AG04450 (cell line): ENCODE measurements around the gene CCDC82. TPM values are rescaled to one million over a fixed set of nuclear protein-coding genes. Genes with fewer than 3 reads are reported as not detected.
A peak's percentile ranks its signal among the peaks of the same experiment; 100 is the strongest.

Source experiments
- CTCF ChIA-PET: fragments of 300-600, 350-600 bp; formaldehyde crosslinking; extraction: SDS; loops from one replicate; lab custom pipeline; 2022; ENCODE audit warnings: antibody characterized with exemption, inconsistent platforms; lab: Charles Lee
- POLR2A ChIA-PET: fragments of 350-600 bp; formaldehyde crosslinking; extraction: SDS; loops from one replicate; lab custom pipeline; 2021; ENCODE audit warnings: antibody characterized with exemption, inconsistent platforms; lab: Yijun Ruan, JAX
- DNase-seq: peaks from one replicate; pipeline ENCODE4 v3.0.0-alpha.2; 2011; ENCODE audit warnings: low read depth, low spot score
- H3K27ac ChIP-seq: one replicate; pipeline ENCODE4 v1.5.1; 2012; ENCODE audit warnings: low read depth, low read length, control low read depth
- H3K27me3 ChIP-seq: one replicate; pipeline ENCODE4 v1.6.0; 2012; ENCODE audit warnings: low read length; ENCODE audit not compliant: control insufficient read depth, insufficient read depth
- H3K4me3 ChIP-seq: 2 replicates; pipeline ENCODE4 v1.5.1; 2011; ENCODE audit warnings: mild to moderate bottlenecking, low read depth, low read length, control low read depth
- H3K9me3 ChIP-seq: 2 replicates; pipeline ENCODE4 v1.5.1; 2012; ENCODE audit warnings: low read length; ENCODE audit not compliant: control insufficient read depth, insufficient read depth
- polyA plus RNA-seq: library from polyadenylated mRNA; depleted of rRNA; stranded (reverse); fragments of >200 nt; gene quantifications from 2 replicates; pipeline ENCODE4 v1.2.3, GENCODE V29; 2011
- TF ChIP-seq, protein P1 (sequence below): IDR thresholded peaks from 2 replicates; pipeline ENCODE4 v1.5.1; 2011; ENCODE audit warnings: low read depth, low read length, control low read depth, inconsistent platforms

CCDC82 gene
- polyA plus RNA-seq, 1 experiment, result 20.4 TPM

DNA sequence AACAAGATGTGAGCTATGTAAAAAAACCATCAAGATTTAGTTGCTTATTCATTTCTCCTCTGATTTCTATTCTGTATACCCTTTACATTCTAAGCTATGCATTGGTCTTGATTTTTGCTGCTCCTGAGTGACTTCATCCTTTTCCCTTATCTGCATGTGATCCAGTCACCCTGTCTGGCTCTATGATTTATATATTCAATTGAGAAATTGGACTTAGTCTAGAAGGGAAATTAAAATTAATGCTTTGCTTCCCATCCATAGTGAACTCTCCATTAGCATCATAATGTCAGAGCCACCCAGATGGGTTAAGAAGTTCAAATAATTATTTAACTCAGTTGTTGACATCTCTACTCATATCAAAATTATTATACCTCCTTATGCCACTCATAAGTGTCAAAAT is 5.1 kb upstream of the CCDC82 start:
- no peak overlapping the region for H3K27ac ChIP-seq
- H3K9me3 ChIP-seq, result no peaks in the 10 kb centered on the region
- H3K27me3 ChIP-seq, result no peaks in the 10 kb centered on the region
- no peak overlapping the region for H3K4me3 ChIP-seq
- DNase-seq, result no peak
- ChIA-PET CTCF (interaction anchor here (0.6 to 3.1 kb wide), 28 partner anchors 10 to 1552 kb away, joined by 3 to 41 read pairs (median 4); partner anchors contain the start of genes CEP57, MAML2 and MTMR2), POLR2A (no interaction called here)
- TF ChIP-seq, protein P1, sequence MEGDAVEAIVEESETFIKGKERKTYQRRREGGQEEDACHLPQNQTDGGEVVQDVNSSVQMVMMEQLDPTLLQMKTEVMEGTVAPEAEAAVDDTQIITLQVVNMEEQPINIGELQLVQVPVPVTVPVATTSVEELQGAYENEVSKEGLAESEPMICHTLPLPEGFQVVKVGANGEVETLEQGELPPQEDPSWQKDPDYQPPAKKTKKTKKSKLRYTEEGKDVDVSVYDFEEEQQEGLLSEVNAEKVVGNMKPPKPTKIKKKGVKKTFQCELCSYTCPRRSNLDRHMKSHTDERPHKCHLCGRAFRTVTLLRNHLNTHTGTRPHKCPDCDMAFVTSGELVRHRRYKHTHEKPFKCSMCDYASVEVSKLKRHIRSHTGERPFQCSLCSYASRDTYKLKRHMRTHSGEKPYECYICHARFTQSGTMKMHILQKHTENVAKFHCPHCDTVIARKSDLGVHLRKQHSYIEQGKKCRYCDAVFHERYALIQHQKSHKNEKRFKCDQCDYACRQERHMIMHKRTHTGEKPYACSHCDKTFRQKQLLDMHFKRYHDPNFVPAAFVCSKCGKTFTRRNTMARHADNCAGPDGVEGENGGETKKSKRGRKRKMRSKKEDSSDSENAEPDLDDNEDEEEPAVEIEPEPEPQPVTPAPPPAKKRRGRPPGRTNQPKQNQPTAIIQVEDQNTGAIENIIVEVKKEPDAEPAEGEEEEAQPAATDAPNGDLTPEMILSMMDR, result no peak

DNA sequence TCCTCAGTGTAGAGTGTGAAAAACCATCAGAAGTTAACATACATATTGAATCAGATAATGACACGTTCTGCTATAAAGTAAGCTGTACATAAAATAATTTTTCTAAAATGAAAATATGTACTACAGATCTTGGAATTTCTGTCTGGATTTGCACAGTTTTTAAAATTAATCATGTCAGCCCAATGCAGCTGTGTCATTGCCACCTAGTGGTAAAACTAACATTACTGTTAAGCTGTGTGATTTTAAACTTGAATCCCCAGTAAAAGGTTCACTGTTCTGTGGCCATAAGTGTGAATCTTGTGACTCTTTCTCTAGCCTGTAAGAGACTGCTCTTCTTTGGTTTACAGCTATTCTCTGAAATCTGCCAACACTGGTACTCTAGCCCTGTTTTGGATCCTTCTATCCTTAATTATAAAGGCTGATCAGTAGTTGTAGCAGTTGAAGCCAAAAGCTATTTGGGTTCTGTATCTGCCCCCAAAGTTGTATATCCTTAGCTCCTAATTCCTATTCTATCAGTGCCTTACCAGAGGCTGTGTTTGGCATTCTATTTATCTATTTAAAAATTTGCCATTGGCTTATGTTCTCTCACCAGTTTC is 4.1 kb upstream of the CCDC82 start:
- no peaks in the 10 kb centered on the region; the same call in 1 of the 2 replicates for H3K9me3 ChIP-seq
- no peak overlapping the region for H3K27ac ChIP-seq
- POLR2A ChIA-PET, result no interaction called here
- TF ChIP-seq, protein P1, result peak; percentile 79
- no peaks in the 10 kb centered on the region for H3K27me3 ChIP-seq
- DNase-seq, result peak; percentile 4
- CTCF ChIA-PET, result interaction anchor here (0.6 to 3.1 kb wide), 61 partner anchors 9 to 615 kb away, joined by 3 to 41 read pairs (median 4); partner anchors contain the start of genes CEP57, FAM76B, MAML2 and MTMR2
- no peak overlapping the region for H3K4me3 ChIP-seq

DNA sequence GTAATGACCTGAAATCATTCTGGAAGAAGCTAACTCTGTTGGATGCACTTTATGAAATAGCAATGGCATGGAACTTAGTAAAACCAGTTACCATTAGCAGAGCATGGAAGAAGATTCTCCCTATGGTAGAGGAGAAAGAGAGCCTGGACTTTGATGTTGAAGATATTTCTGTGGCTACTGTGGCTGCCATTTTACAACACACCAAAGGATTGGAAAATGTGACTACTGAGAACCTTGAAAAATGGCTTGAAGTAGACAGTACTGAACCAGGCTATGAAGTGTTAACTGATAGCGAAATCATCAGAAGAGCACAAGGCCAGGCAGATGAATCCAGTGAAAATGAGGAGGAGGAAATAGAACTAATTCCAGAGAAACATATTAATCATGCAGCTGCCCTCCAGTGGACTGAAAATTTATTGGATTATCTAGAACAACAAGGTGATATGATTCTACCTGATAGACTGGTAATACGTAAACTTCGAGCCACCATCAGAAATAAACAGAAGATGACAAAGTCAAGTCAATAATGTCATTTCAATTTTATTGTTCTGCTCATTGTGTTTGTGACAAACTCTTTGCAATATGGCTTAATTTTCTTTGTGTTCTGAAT is 2.1 kb upstream of the CCDC82 start:
- H3K27me3 ChIP-seq, result no peaks in the 10 kb centered on the region
- no peaks in the 10 kb centered on the region; the same call in 1 of the 2 replicates for H3K9me3 ChIP-seq
- POLR2A ChIA-PET, result no interaction called here
- no peak overlapping the region for H3K27ac ChIP-seq
- no peak for DNase-seq
- no peak overlapping the region for H3K4me3 ChIP-seq
- TF ChIP-seq, protein P1, result no peak
- CTCF ChIA-PET, result interaction anchor here (1.3 kb wide), 1 partner anchor 409 kb away, joined by 3 read pairs; no protein-coding TSS in a partner anchor

DNA sequence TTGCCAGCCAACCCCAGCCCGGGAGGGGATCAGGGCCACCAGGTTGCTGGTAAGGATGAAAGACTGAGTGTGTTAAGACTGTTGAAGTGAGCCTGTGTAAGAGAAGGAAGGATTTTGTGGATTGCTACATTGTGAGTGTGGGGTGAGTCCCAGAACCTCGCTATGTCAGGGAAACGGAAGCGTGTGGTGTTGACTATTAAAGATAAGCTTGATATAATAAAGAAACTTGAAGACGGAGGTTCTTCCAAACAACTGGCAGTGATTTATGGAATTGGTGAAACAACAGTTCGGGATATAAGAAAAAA is 728 bp upstream of the CCDC82 start:
- Histone ChIP-seq H3K9me3 (no peaks in the 10 kb centered on the region; the same call in 1 of the 2 replicates), H3K4me3 (peak overlapping the region; percentile 91), H3K27me3 (no peaks in the 10 kb centered on the region), H3K27ac (peak overlapping the region; percentile 91)
- POLR2A ChIA-PET, result interaction anchor here (0.8 to 1.6 kb wide), 6 partner anchors 246 to 1323 kb away, joined by 3 to 12 read pairs (median 4); partner anchors contain the start of genes CEP57 and FAM76B
- CTCF ChIA-PET, result interaction anchor here (0.6 to 1.5 kb wide), 5 partner anchors 34 to 555 kb away, joined by 3 to 4 read pairs (median 3); no protein-coding TSS in a partner anchor
- no peak for DNase-seq
- TF ChIP-seq, protein P1, result no peak
